Esophagus squamous epithelium (tissue), 4 donors: ENCODE data around the gene MAPK7.

ENCODE experiments used
- CTCF ChIP-seq, 6 experiments: fragments of 450-650 bp in 4 of 6; fragments of 200-600 bp in 2 of 6; sonication (generic) in 2 of 6; IDR thresholded peaks; one replicate each; pipeline ENCODE4 v1.5.1; 2016 to 2019; ENCODE audit warnings: antibody characterized with exemption in 6 of 6, mild to moderate bottlenecking in 4 of 6, moderate library complexity in 4 of 6
- POLR2A ChIP-seq, 4 donors: fragments of 450-650 bp; IDR thresholded peaks; one replicate each; pipeline ENCODE4 v1.6.1; 2017; ENCODE audit warnings: antibody characterized with exemption in 4 of 4, mild to moderate bottlenecking in 4 of 4, moderate library complexity in 3 of 4

- TF ChIP-seq CTCF (IDR thresholded peaks at IDR 0.05): no peak
- no peak for TF ChIP-seq POLR2A (IDR thresholded peaks at IDR 0.05)
Measured at GRCh38 chr17:19417611-19418010, 39.3 kb downstream of the MAPK7 start.
